HUDEP-2 (cell line): ENCODE results near the gene NACA2.
A peak's percentile ranks its signal among the peaks of the same experiment; 100 is the strongest.
"Not testable (repeated sequence)": the region's sequence is repeated elsewhere in the genome, so short reads cannot be mapped to it uniquely, and the experiment has no call there.

Experiments used
- DNase-seq, 76 experiments: peaks; one replicate each; lab custom pipeline; 2025; ENCODE audit not compliant: unreplicated experiment in 76 of 76; lab: John Stamatoyannopoulos, UW

The NACA2 gene

GRCh38 chr17:61600621-61601020 is 9.6 kb upstream of the NACA2 start:
- no peak for DNase-seq

GRCh38 chr17:61599608-61600007 is 8.6 kb upstream of the NACA2 start:
- DNase-seq: no peak

- DNase-seq: no peak
Observed at GRCh38 chr17:61598014-61598413, 7.0 kb upstream of the NACA2 start.

- no peak for DNase-seq
Observed at GRCh38 chr17:61597607-61598006, 6.6 kb upstream of the NACA2 start.

- DNase-seq: no peak
Observed at GRCh38 chr17:61595418-61596186, 4.6 kb upstream of the NACA2 start.

- DNase-seq: no peak
Observed at GRCh38 chr17:61594294-61594825, 3.3 kb upstream of the NACA2 start.

GRCh38 chr17:61593426-61593825 is 2.4 kb upstream of the NACA2 start:
- DNase-seq: no peak

- DNase-seq: no peak
Observed at GRCh38 chr17:61591930-61592329, 911 bp upstream of the NACA2 start.

GRCh38 chr17:61589990-61590389 is 1.0 kb downstream of the NACA2 start:
- DNase-seq: no peak

GRCh38 chr17:61587807-61588660 is 3.0 kb downstream of the NACA2 start:
- no peak for DNase-seq

- no peak for DNase-seq
Observed at GRCh38 chr17:61587242-61587641, 3.8 kb downstream of the NACA2 start.

GRCh38 chr17:61586622-61587021 is 4.4 kb downstream of the NACA2 start:
- DNase-seq: not testable (repeated sequence)

- DNase-seq: no peak
Observed at GRCh38 chr17:61586031-61586566, 4.9 kb downstream of the NACA2 start.

GRCh38 chr17:61584866-61585265 is 6.2 kb downstream of the NACA2 start:
- no peak for DNase-seq

GRCh38 chr17:61584266-61584665 is 6.8 kb downstream of the NACA2 start:
- no peak for DNase-seq

GRCh38 chr17:61583660-61584264 is 7.3 kb downstream of the NACA2 start:
- no peak for DNase-seq

GRCh38 chr17:61583242-61583641 is 7.8 kb downstream of the NACA2 start:
- peak in 8 of 76 experiments; percentile 4 to 38 (median 8) for DNase-seq

- no peak for DNase-seq
Observed at GRCh38 chr17:61582593-61582992, 8.4 kb downstream of the NACA2 start.

GRCh38 chr17:61581611-61582349 is 9.2 kb downstream of the NACA2 start:
- no peak for DNase-seq

GRCh38 chr17:61580502-61580901 is 10.5 kb downstream of the NACA2 start:
- no peak for DNase-seq
